ENCODE measurements around the gene TFDP2. TPM values are rescaled to one million over a fixed set of nuclear protein-coding genes. Genes with fewer than 3 reads are reported as not detected.

TFDP2 gene
- total and polyA plus RNA-seq, 9 of the 15 experiments (the other 6 are each of a cell fraction or from before 2014, with no cell fraction given), result 95.6 to 179 (median 126) TPM

- H3K4me2 ChIP-seq (ENCODE audit: insufficient read depth, low read length), result no peak overlapping the region
- CTCF ChIA-PET (ENCODE audit: low intra/inter-chr PET ratio), result no interaction called here
- H2AFZ ChIP-seq (ENCODE audit: low read depth, low read length), result no peak overlapping the region
- BruUV-seq (replicated peaks), result no TSS peak
- H3K36me3 ChIP-seq (ENCODE audit: control insufficient read depth, insufficient read depth, low read length), result peaks cover 36% of the 10 kb centered on the region
- H3K4me3 ChIP-seq, result no peak overlapping the region
- in situ Hi-C loops (cut with MboI), result no loop called here
- FAIRE-seq (no peak), DNase-seq (ENCODE audit: extremely low read depth in 1 of 4, low spot score in 3 of 4) (no peak), ATAC-seq (no peak)
- no peak overlapping the region for H3K27ac ChIP-seq (ENCODE audit: extremely low read depth, low read depth, low read length)
- H3K27me3 ChIP-seq (ENCODE audit: control insufficient read depth in 2 of 2, insufficient read depth in 2 of 2, low read length in 2 of 2), result no peaks in the 10 kb centered on the region
- intact Hi-C loops (cut with micrococcal nuclease), result no loop called here
- H3K9ac ChIP-seq (ENCODE audit: insufficient read depth in 1 of 2, low read depth in 2 of 2, low read length in 2 of 2), result no peak overlapping the region
- WGBS (ENCODE audit: insufficient coverage, low coverage, missing lambda C conversion rate), result 75% methylated on average over 1 of the region's 1 CpG
- H3K79me2 ChIP-seq (ENCODE audit: control insufficient read depth, insufficient read depth, low read length), result no peaks in the 10 kb centered on the region
- H3K9me1 ChIP-seq (ENCODE audit: control insufficient read depth, insufficient read depth, low read length), result no peaks in the 10 kb centered on the region
- TF ChIP-seq PBX2 (CRISPR knock-in tag; IDR thresholded peaks at IDR 0.05; ENCODE audit: low read depth) (no peak), PBX2 (tag; conservative IDR thresholded peaks at IDR 0.05; ENCODE audit: low read depth) (no peak), NR2C1 (IDR thresholded peaks at IDR 0.05) (no peak), NR2C1 (tag; IDR thresholded peaks at IDR 0.05) (no peak), NR2F6 (CRISPR knock-in tag; IDR thresholded peaks at IDR 0.05) (no peak), GMEB1 (CRISPR knock-in tag; IDR thresholded peaks at IDR 0.05) (no peak), MLLT1 (IDR thresholded peaks at IDR 0.05) (no peak), KDM5B (IDR thresholded peaks at IDR 0.05; ENCODE audit: insufficient replicate concordance, low read depth, low read length) (no peak), SP1 (CRISPR knock-in tag; IDR thresholded peaks at IDR 0.05) (no peak), PHF21A (IDR thresholded peaks at IDR 0.05; ENCODE audit: borderline replicate concordance, low read depth) (no peak), ZNF347 (CRISPR knock-in tag; IDR thresholded peaks at IDR 0.05; ENCODE audit: low read depth) (no peak), FOXJ3 (CRISPR knock-in tag; IDR thresholded peaks at IDR 0.05) (no peak), NFATC3 (IDR thresholded peaks at IDR 0.05) (no peak), ZC3H8 (IDR thresholded peaks at IDR 0.05) (no peak)
- POLR2A ChIA-PET, result interaction anchor here (1.2 kb wide), 1 partner anchor 12 kb away, joined by 5 read pairs; no protein-coding TSS in a partner anchor
- no peaks in the 10 kb centered on the region for H3K9me3 ChIP-seq (replicated peaks; ENCODE audit: control insufficient read depth, insufficient read depth, low read depth, low read length)
- no peaks in the 10 kb centered on the region for H3K4me1 ChIP-seq (replicated peaks in 1 of 2; ENCODE audit: control insufficient read depth in 2 of 2, insufficient read depth in 2 of 2, low read length in 2 of 2)
- no peaks in the 10 kb centered on the region for H4K20me1 ChIP-seq (replicated peaks; ENCODE audit: control insufficient read depth, insufficient read depth, low read length)
Observed at GRCh38 chr3:142175478-142175877, 26.1 kb upstream of the TFDP2 start.

Data from K562 (cell line).